NCI-H1436 treated with DMSO at 0.1 percent for 48 hours (cell line): Measurements from ENCODE around the gene SLC22A23.
"Not testable (repeated sequence)": the region's sequence is repeated elsewhere in the genome, so short reads cannot be mapped to it uniquely, and the experiment has no call there.

Experiments used
- DNase-seq: peaks from one replicate; lab custom pipeline; 2025; lab: John Stamatoyannopoulos, UW

SLC22A23 gene

GRCh38 chr6:3263096-3263495, 193.8 kb downstream of the SLC22A23 start:
- no peak for DNase-seq

DNA sequence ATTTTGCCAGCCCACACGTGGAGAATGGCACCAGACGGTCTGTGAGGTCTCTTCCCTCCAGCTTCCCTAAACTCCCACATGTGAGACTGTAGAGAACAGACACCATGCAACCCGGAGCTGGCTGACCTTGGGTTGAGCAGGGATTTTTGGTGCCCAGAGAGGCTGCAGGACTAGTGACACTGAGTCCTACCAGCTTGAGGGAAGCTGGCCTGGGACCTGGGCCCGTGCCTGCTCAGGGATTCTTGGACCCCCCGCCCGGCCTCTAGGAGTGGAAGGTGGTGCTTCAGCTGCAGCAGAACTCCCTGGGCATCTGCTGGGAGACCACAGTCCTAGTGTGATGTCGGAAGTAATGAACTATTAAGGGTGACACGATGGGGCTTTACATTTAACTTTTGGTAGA, 194.9 kb downstream of the SLC22A23 start:
- DNase-seq: no peak

DNA sequence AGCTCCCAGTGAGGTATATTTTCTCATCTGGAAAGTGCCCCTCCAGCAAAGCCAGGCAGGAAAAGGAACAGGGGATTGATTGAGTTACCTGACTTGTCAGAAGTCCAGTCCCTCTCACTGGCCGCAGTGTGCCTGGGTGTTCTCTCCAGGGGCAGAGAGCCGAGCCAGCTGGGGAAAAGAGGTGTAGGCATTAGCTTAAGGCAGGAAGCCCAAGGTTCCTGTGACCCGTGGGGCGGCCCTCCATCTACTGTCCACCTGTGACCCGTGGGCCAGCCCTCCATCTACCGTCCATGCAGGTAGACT, 195.4 kb downstream of the SLC22A23 start:
- DNase-seq: no peak

DNA sequence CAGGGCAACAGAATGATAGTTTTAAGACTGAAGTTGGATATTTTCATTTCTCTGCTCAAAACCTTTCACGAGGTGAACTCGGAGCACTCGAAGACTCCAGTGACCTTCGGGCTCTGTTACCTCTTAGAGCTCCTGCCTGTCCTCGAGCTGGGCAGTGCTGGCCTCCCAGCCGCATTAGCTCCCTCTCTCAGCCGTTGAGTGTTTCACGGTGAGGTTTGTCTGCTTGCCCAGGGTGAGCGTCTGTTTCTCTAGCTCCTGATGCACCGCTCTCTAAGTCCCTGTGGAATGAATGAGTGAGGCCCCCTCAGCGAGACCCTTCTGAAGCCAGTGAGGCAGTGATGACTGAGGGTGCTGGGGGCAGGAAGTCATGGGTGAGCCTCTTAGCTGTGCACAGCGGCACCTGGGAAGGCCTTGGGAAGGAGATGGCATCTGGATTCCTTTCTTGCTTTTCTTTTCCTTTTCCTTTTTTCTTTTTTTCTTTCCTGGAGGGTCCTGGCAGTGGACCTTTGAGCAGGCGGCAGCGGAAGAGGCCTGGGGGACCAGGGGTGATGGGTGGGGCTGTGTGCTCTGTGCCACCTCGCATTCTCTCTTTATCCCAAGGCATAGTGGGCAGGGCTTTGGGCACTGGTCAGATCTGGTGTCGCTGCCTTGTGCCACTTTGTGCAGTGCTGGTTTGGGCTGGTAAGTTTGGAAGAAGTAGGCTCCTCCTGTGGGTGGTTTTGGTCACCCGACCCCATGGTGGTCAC, 195.9 kb downstream of the SLC22A23 start:
- DNase-seq: no peak

DNA sequence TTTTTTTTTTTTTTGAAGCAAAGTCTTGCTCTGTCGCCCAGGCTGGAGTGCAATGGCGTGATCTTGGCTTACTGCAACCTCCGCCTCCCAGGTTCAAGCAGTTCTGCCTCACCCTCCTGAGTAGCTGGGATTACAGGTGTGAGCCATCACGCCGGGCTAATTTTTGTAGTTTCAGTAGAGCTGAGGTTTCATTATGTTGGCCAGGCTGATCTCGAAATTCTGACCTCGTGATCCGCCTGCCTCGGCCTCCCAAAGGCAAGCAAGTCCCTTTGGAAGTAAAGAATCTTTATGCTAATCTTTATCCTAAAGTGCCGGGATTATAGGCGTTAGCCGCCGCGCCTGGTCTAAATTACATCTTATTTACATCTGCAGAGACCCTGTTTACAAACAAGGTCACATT, 196.6 kb downstream of the SLC22A23 start:
- no peak for DNase-seq

DNA sequence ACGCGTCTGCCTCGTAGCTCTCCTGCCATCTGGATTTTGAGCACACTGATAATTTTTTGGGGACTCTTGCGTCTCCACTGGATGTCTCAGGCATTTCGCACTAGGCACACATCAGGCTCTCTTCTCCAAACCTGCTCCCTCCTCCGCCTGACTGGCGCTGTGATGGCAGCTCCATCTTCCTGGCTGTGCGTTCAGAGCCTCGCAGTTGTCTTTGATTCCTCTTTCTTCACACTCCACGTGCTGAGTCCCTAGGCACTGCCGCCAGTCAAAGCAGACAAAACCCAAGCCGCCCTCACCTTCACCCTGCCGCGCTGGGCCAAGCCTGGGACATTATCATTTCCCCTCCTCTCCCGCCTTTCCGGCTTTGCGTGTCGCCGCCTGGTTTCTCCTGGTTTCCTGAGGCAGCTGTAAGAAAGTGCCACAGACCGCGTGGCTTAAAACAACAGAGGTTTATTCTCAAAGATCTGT, 197.3 kb downstream of the SLC22A23 start:
- no peak for DNase-seq

DNA sequence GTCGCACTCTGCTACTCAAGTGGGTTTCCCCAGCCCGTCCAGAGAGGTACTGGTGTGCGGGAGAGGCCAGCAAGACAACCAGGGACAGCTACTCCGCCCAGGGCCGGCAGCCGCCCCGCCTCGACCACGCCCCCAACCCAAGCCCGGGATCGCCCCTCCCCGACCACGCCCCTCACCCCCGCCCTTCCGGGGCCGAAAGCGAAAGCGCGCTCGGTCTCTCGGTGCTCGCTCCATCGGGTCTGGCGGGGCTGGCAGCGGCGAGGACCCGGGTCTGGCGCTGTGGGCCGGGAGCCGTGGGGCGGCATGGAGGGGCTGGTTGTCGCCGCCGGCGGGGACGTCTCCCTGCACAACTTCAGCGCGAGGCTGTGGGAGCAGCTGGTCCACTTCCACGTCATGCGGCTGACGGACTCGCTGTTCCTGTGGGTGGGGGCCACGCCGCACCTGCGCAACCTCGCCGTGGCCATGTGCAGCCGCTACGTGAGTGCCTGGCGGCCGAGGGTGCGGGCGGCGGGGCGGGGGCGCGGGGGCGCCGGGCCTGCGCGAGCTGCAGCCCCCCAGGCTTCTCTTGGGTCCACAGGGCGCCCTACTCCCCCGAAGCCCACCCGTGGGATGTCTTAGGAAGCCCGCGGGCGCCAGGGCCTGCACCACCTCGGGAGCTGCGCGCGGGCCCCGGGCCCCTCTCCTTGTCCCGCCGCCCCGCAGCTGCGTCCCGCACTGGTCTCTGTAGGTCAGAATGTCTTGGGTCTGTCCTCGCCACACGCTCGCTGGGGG, 197.9 kb downstream of the SLC22A23 start, which contains the start of gene PSMG4:
Gene PSMG4, plus strand, starts transcription at position 228 of the 771 bp plus-strand sequence. Its CDS starts 76 bp downstream, at position 304.
- peak; percentile 24 for DNase-seq

- no peak for DNase-seq
Measured at GRCh38 chr6:3258201-3258600, 198.6 kb downstream of the SLC22A23 start.

DNA sequence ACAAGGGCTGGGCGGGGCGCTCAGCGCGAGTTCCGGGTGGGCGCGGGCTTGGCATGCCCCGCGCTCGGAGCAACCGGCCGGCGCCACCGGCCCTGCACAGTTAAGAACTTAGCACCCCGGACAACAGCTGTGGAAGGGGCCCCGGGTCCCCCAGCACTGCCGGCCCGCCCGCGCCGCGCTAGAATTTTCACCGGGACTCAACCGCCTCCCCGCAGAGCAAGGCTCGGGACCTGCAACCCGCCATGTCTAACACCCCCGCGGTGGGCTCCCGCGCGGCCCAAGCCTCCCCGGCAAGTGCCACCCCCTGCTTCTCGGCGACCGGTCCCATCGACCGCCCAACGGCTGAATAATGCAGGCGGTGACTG, 203.3 kb downstream of the SLC22A23 start:
- no peak for DNase-seq

DNA sequence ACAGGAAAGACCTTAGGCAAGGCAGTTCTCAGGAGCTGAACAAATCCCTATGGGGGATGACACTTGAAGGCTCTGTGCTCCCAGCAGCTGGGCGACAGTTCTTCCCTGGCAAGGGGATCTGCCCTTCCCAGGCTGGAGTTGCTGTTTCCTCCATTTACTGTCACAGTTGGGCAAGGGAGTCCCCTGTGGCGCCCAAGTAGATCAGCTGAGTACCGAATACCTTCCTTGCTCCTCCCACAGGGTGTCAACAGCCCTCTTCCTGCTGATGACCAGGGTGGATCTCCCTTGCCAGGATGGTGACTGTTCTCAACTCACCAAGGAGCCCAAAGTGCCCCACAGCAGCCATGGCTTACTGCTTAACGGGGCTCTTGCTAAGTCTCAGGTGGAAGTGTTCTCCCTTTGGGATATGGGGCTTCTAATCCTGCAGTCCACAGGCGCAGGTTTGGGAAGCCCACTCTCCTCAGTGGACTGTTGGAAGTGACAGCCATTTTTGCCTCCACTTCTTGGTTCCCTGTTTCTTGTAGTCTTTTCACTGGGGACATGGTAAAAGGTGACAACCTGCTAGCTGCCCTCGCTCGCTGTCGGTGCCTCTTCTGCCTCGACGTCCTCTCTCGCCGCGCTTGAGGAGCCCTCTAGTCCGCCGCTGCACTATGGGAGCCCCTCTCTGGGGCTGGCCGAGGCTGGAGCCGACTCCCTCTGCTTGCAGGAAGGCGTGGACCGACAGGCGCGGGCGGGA, 203.8 kb downstream of the SLC22A23 start:
- no peak for DNase-seq

GRCh38 chr6:3252369-3252768, 204.5 kb downstream of the SLC22A23 start:
- DNase-seq: no peak

DNA sequence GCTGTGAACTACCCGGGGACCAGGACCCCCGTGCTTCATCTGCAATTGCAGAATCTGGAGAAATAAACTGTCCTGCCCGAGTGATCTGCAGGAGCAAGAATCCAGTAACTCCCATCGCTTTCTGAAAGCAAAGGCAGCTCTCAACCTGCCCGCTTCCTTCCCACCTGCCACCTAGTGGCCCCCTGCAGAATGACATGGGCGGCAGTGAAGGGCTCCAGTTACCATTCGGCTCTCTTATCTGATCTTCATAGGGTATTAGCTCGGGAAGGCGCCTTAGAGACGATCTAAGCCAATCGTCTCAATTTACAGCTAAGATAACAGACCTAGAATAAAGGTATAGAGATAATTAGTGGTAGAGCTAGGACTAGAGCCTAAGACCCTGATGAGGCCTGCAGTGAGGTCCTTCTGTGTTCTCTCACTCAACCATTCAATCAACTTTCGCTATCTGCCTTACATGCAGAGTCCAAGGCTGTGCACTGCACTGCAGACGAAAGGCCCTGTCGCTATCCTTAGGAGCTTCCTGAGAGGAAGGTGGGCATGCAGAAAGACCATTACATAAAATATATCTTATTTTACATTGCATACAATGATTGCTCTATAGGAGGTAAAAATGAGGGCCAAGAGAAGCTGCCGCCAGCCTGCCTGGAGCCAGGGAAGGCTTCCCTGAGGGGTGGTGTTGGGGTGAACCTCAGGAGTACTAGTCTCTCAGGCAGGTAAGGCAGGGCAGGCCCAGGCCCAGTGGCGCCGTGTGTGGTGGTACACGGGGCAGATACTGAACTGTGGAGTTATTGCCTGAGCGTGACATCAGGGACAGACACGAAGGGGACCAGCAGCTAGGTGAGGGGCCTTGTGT, 205.2 kb downstream of the SLC22A23 start:
- DNase-seq: peak; percentile 4

DNA sequence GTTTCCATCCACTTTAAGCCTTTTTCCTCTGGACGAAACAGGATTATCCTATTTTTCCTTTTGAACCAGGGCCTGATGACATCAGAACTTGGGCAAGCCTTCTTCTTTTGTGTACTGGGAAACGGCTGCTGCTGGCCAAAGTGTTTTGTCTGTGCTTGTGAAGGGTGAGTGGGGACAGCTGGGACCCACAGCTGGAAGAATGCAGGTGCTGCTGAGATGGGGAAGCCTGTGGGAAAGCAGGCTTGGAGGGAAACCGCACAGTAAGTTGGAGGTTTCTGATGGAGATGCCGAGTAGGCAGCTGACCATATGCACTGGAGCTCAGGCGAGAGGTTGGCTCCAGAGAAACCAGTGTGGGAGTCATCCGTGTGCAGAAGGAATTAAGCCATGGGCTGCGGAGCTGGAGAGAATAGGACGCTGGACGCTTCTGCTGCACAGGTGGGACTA, 206.6 kb downstream of the SLC22A23 start:
- no peak for DNase-seq

DNA sequence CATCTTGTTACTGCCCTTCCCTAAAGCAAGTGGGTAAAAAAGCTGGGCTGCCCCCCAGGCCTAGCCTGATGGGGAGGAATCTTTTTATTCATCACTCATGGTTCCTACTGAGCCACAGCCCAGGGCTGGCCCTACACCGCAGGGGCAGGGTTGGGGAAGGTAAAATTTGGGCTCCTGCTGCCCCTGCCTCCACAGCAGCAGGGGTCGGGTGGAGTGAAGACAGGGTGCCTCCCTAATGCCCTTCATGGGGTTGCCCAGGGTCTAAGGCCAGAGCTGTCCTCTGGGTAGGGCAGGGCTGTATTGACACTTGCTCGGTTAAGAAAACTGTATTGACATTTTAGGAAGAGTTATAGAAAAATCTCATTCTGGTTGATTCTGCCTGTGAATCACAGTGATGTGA, 207.0 kb downstream of the SLC22A23 start:
- DNase-seq: no peak

- no peak for DNase-seq
Measured at GRCh38 chr6:3247255-3248146, 209.3 kb downstream of the SLC22A23 start.

DNA sequence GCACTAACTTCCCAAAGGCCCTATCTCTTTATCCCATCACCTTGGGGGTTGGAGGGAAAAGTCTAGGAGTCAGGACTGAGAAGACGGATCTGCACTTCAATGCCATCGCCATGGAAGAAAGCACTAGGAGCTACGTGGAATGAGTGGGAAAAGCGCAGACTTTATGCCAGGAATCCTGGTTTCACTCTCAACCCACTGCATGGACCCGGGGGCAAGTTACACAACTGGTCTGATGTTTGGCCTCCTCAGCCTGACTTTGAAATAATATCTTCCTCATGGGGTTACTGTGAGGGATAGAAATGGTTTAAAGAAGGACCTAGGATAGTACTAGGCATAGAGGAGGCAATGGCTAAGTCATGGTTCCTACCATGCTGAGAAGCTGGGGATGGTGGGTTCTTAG, 211.6 kb downstream of the SLC22A23 start:
- DNase-seq: no peak

DNA sequence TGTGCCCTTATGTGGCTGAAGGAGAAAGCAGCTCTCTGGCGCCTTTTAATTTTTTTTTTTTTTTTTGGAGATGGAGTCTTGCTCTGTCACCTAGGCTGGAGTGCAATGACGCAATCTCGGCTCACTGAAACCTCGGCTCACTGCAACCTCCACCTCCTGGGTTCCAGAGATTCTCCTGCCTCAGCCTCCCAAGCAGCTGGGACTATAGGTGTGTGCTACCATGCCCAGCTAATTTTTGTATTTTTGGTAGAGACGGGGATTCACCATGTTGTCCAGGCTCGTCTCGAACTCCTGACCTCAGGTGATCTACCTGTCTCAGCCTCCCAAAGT, 212.1 kb downstream of the SLC22A23 start:
- DNase-seq: not testable (repeated sequence)

DNA sequence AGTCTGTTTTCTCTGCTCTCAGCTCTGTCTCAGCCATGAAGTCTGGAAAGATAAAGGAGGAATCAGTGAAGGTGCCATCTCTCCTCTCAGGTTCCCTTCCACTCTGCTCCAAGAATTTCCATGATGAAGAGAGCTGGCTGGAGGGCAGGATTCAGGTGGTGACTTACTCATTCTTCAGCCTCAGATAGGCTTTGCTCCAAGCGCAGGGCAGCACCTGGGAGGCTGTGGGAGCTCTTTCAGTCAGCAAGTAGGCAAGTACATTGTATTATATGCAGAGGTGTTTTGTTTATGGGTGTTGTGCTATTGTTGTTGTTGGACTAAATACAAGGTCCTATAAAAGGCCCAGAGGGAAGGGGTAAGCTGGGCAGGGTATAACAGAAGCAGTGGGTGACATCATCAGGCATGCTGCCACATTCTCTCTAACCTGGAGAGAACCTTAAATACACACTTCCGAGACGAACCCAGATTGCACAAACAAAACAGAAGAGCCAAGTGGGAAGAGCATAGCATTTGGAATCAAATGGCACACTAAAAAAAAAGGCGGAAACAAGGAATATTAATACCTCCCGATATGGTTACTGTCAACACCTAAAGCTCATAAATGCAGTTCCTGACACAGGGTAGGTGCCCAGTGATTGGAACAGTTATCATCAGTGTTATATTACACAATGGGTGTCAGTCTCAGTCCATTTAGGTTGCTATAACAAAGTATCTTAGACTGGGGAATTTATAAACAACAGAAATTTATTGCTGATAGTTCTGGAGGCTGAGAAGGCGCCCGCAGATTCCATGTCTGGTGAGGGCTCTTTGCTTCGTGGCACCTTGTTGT, 212.6 kb downstream of the SLC22A23 start:
- DNase-seq: no peak

DNA sequence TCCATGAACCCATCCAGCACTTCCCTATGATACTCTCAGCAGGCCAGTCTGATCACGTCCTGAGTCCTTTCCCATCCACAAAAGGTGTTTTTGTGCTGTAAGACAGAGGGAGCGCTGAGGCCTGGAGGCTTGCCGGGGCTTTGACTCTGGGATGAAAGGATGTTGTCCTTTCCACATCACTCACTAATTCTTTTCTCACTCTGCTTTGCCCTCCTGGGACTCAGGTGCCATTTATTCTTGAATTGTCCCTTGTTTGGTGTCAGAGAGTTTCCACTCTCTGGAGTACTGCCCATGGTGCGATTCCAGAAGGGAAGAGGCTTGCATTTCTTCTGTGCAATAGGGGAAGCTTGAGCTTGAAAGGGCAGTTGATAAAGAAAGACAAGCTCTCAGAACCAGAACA, 214.1 kb downstream of the SLC22A23 start:
- DNase-seq: no peak

DNA sequence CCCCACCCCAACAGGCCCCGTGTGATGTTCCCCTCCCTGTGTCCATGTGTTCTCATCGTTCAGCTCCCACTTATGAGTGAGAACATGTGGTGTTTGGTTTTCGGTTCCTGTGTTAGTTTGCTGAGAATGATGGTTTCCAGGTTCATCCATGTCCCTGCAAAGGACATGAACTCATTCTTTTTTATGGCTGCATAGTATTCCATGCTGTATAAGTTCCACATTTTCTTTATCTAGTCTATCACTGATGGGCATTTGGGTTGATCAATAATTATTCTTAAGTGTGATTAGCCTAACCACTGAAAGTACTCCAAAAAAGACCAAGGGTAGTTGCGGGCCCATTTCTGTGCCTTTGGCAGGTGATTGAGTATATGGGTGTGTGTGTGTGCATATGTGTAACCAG, 215.1 kb downstream of the SLC22A23 start:
- not testable (repeated sequence) for DNase-seq
